HG03097 (cell line): ENCODE measurements around the gene GPR107.

ENCODE experiments used
- ATAC-seq: cut with Tn5 transposase; IDR thresholded peaks from one replicate; pipeline ENCODE4 v1.9.1; 2021; ENCODE audit not compliant: unreplicated experiment, low FRiP score

The GPR107 gene

GRCh38 chr9:130053109-130053503, 600 bp upstream of the GPR107 start:
- ATAC-seq, result no peak

- no peak for ATAC-seq
Observed at GRCh38 chr9:130054325-130054786, 650 bp downstream of the GPR107 start.

DNA sequence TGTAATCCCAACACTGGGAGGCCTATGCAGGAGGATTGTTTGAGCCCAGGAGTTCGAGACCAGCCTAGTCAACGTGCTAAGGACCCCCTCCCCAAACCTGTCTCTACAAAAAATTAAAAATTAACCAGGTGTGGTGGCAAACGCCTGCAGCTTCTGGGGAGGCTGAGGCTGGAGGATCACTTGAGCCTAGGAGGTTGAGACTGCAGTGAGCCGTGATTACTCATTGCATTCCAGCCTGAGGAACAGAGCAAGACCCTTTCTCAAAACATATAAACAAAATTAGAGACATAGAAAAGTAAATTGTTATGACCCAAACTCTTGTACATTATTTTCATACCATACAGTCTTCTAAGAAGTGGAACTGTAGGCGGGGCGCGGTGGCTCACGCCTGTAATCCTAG, 1.1 kb downstream of the GPR107 start:
- no peak for ATAC-seq

DNA sequence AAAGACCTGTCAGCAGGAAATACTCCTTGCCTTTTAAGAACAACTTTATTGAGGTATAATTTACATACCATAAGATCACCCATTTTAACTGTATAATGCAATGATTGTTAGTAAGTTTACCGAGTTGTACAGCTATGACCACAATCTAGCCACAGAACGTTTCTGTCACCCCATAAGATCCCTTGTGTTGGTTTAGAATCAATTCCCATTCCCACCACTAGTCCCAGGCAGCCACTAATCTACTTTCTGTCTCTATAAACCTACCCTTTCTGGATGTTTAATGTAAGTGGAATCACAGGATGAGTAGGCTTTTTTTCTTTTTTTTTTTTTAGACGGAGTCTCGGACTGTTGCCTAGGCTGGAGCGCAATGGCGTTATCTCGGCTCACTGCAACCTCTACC, 4.4 kb downstream of the GPR107 start:
- no peak for ATAC-seq

GRCh38 chr9:130058887-130059286, 5.2 kb downstream of the GPR107 start:
- no peak for ATAC-seq

- ATAC-seq, result no peak
Observed at GRCh38 chr9:130060296-130060695, 6.6 kb downstream of the GPR107 start.

DNA sequence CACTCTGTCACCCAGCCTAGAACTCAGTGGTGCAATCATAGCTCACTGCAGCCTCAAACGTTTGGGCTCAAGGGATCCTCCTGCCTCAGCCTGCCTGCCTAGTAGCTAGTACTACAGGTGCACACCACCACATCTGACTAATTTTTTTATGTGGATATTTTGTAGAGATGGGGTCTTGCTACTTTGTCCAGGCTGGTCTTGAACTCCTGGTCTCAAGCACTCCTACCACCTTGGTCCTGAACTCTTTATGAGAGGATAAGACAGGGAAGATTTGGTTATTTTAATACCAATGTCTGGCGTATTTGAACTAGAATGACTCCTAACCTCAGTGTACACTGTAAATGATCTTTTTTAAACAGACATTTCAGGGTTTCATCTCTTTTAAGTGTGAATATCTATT, 9.0 kb downstream of the GPR107 start:
- no peak for ATAC-seq

DNA sequence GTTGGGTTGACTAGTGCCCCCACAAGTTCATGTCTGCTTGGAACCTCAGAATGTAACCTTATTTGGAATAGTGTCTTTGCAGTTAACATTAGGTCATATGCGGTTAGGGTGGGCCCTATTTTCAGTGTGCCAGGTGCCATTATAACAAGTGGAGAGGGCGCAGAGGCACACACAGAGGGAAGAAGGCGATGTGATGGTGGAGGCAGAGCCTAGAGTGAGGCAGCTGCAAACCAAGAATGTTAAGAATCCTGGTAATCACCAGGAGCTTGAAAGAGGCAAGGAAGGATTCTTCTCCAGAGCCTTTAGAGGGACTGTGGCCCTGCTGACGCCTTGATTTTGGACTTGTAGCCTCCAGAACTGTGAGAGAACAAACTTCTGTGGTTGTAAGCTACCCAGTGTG, 10.9 kb downstream of the GPR107 start:
- ATAC-seq, result no peak

DNA sequence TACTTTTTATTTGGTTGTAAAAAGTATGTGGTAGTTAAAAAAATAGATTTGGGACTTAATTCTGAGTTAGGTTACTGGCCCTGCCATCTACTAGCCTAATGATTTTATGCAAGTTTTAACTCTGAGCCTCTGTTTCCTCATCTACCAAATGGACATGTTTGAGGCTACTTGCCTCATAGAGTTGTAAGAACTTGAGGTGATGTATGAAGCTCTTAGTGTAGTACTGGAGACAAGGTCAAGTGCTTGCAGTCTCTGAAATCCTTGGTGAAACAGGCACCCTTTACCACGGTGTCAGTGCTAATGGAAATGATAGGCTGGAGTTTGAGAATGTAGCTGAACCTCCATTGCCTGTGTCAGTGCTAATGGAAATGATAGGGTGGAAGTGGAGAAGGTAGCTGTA, 15.3 kb downstream of the GPR107 start:
- no peak for ATAC-seq

DNA sequence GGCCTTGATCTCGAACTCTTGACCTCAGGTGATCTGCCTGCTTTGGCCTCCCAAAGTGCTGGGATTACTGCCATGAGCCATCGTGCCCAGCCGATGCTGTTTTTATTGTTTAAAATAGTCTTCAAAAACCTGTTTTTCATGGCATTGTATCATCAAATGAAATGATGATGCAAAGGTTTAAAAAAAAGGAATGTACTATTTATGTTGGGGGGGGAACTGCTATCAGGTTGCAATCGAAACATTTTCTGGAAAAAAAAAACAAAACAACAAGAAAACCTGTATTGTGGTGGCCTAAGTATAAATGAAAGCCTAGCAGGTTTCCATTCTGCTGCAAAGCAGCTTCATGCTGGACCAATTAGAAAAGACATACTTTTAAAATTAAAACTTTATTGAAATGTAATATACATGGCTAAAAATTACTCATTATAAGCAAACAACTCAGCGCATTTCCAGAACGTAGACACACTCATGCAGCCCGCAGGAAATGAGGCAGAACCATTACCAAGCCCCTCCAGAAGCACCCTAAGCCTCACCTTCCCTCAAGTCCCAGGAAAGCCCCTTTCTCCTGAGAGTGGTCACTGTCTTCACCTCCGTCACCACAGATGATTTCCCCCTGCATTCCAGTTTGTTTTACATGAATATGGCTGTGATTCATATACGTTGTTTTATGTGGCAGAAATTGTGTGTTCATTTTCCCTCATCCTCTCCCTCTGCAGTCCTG, 19.0 kb downstream of the GPR107 start:
- no peak for ATAC-seq

GRCh38 chr9:130073373-130073772, 19.7 kb downstream of the GPR107 start:
- no peak for ATAC-seq

DNA sequence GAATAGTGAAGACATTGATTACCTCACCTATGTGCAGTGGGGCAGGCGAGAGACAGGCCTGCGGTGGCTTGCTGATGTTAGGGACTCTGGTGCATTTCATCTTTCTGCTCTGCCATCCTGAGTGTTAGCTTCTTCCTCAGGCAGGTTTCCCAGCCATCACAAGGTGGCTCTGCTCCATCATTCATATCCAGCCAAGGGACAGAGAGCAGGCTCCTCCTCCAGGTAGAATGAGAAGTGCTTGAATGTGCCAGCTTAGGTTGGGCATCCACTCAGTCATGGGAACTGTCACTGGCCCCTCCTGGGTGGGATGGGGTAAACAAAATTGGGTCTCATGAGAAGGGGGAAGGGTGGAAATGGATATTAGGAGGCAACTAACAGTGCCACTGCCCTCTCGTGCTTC, 24.8 kb downstream of the GPR107 start:
- no peak for ATAC-seq

DNA sequence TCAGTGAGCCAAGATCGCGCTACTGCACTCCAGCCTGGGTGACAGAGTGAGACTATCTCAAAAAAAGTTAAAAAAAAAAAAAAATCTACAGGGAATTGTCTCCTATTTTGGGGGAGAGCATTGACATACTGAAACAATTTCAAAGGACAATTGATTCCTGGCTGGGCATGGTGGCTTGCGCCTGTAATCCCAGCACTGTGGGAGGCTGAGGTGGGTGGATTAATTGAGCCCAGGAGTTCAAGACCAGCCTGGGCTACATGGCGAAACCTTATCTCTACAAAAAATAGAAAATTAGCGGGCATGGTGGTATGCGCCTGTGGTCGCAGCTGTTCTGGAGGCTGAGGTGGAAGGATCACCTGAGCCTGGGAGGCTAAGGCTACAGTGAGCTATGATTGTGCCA, 30.6 kb downstream of the GPR107 start:
- no peak for ATAC-seq

DNA sequence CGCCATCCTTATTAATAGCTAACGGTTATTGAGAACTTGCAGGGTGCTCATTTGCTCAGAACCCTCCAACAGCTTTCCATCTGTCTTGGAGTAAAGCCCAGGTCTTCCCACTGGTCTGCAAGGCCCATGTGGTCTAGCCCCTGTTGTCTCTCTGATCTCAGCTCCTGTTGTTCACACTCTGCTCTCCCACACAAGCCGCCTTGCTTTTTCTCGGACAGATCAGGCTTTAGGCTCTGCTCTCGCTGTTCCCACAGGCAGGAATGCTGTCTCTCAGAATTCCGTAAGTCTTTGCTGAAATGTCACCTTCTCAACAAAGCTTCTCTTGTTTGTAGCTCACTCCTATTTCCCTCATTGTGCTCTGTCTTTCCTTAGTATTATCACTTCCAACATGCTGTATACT, 34.3 kb downstream of the GPR107 start:
- no peak for ATAC-seq

GRCh38 chr9:130089141-130089540, 35.4 kb downstream of the GPR107 start:
- ATAC-seq, result no peak

DNA sequence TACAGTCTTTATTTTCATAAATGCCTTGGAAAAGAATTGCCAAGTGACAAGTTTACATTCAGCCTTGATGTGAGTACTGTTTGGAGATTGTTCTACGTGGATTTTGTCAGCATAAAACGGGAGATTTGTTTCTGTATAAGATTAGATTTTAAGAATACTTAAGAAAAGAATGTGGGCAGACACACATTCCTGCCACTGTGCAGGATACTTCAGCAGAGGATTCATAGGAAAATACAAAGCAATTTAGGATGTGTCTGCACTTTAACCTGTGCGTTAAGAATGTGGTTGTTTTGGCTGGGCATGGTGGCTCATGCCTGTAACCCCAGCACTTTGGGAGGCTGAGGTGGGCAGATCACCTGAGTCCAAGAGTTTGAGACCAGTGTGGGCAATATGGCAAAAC, 37.2 kb downstream of the GPR107 start:
- no peak for ATAC-seq

GRCh38 chr9:130092910-130093309, 39.2 kb downstream of the GPR107 start:
- ATAC-seq, result no peak

DNA sequence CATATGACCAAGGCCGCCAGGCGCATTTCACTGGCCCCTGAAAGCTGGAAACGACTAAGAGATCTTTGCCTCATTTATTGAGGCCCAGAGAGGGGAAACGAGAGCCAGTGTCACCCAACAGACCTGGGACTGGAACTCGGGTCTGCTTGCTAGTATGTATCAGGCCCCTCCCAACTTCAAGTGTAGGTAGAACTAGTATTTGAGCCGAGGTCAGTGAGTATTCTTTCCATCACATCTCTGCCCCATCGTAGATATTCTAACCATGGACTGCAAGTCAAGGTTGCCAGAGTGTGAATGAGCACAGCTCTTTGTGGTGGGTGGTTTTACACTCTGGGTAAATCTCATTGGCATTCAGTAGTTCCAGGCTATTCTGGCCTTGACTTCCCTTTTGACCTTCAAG, 42.2 kb downstream of the GPR107 start:
- no peak for ATAC-seq

GRCh38 chr9:130100681-130101080, 47.0 kb downstream of the GPR107 start:
- no peak for ATAC-seq

DNA sequence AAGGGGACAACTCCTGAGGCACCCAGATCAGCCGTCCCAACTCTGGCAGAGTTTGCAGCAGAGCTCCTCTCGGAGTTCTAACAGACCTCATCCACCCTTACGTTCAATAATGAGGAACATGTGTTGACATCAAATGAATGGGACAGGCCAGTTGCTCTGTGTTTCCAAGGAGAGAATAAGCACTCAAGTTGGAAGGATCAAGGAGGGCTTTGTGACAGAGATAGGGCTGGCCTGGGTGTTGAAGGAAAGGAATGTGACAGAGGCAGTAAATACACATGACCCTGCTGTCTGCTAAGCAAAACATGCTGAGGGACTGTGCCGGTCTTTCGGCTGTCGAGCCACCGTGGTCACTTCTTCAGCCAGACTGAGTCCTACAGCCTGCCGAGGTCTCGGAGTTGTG, 48.2 kb downstream of the GPR107 start:
- no peak for ATAC-seq

DNA sequence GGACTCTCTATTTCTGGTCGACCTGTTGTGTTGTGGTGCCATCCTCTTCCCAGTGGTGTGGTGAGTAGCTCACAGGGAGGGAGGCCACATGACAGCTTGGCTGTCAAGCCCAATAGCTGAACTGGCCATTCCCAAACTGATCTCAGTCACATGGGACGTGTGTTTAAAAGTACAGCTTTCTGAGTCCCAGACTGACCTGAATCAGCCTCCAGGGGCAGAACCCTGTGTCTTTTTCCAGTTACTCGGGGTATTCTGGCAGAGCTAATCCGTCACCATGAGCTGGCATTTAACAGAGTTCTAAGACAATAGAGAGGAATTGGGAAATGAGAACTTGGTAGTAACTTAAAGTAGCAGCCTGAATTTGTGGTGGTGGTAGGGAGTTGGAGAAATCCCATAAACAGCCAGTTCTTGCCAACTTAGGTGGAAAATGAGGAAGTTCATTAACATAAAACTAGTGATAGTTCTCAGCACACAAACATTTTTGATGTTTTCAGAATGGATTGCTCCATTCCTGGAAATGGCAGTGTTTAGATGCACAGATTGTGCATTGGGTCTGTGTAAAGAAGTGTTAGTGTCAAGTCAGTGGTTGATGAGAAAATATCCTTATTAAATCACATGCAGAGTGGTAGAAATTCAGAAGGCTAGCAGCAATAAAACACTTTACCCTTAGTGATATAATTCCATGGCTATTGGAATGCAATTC, 50.9 kb downstream of the GPR107 start:
- no peak for ATAC-seq

GRCh38 chr9:130106860-130107233, 53.1 kb downstream of the GPR107 start:
- ATAC-seq, result no peak
